ENCODE measurements around the gene CXXC5.

DNA sequence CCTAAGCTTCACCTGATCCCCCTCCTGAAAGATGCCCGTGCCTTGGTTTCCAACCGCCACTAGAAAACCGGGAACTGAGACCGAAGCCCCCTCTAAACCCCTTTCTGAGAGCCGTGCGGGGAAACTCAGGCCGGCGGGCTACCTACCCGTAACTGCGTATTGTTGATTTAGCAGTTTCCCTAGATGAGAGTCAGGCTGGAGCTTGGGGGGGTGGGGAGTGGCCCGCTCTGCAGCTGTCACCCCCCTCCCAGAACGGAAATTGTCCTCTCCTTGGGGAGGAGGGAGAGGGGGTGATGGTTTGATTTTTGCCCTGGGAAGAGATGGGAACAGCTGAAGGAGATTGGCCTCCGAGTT is 2.5 kb downstream of the CXXC5 start:
- TF ChIP-seq, protein P1, sequence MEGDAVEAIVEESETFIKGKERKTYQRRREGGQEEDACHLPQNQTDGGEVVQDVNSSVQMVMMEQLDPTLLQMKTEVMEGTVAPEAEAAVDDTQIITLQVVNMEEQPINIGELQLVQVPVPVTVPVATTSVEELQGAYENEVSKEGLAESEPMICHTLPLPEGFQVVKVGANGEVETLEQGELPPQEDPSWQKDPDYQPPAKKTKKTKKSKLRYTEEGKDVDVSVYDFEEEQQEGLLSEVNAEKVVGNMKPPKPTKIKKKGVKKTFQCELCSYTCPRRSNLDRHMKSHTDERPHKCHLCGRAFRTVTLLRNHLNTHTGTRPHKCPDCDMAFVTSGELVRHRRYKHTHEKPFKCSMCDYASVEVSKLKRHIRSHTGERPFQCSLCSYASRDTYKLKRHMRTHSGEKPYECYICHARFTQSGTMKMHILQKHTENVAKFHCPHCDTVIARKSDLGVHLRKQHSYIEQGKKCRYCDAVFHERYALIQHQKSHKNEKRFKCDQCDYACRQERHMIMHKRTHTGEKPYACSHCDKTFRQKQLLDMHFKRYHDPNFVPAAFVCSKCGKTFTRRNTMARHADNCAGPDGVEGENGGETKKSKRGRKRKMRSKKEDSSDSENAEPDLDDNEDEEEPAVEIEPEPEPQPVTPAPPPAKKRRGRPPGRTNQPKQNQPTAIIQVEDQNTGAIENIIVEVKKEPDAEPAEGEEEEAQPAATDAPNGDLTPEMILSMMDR (IDR thresholded peaks at IDR 0.05), result no peak; the same call in 1 of the 2 replicates
- TF ChIP-seq POLR2AphosphoS5 (IDR thresholded peaks at IDR 0.05; ENCODE audit: low read depth, low read length), result 0 out of 2 replicates have a peak, but pooled peaks have one; percentile 23
- 0 out of 2 replicates have a peak, but pooled peaks have one; percentile 65 for TF ChIP-seq TCF7L2 (IDR thresholded peaks at IDR 0.05; ENCODE audit: low read depth, low read length)

Data from Panc1 (cell line).